SK-N-MC (cell line): ENCODE results near the gene TAF3.

Experiments
- EZH2 ChIP-seq: fragments of 200-600 bp; sonication (generic); IDR thresholded peaks from one replicate; pipeline ENCODE4 v1.6.1; 2017; ENCODE audit warnings: antibody characterized with exemption
- FOXP2 ChIP-seq: optimal IDR thresholded peaks from 2 replicates; pipeline ENCODE3; 2011; ENCODE audit warnings: mild to moderate bottlenecking, moderate library complexity; ENCODE audit not compliant: insufficient read depth; ENCODE audit errors: extremely low read length, control extremely low read depth
- POLR2AphosphoS5 ChIP-seq: IDR thresholded peaks from 2 replicates; pipeline ENCODE4 v1.6.1; 2012; ENCODE audit warnings: mild to moderate bottlenecking, low read depth, low read length, borderline replicate concordance

DNA sequence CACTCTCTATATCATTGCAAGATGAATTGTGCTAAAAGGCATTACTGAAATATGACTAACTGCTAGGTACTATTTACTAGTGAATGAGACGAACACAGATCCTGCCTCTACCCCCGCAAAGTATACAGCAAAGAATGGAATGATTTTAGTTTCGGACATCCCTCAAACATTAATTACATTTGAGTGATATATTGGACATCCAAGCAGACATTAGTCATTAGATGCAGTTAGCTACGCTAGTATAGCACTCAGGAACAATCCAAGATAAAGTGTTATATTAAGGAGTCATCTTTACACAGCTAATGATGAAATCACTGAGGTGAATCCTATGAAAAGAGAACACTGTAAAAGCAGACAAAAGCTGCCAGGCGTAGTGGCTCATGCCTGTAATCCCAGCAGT lies 7.3 kb upstream of the TAF3 start:
- TF ChIP-seq FOXP2 (no peak), POLR2AphosphoS5 (no peak), EZH2 (no peak)
